Uterus (tissue), 2 donors: ENCODE measurements around the gene OR4K2.

Experiments used
- POLR2A ChIP-seq, 2 donors: fragments of 450-650 bp; IDR thresholded peaks; one replicate each; pipeline ENCODE4 v1.6.1; 2016; ENCODE audit warnings: antibody characterized with exemption in 2 of 2, mild to moderate bottlenecking in 1 of 2, moderate library complexity in 1 of 2
- TF ChIP-seq, protein P1 (sequence below), 4 experiments: fragments of 200-600 bp in 2 of 4; fragments of 450-650 bp in 2 of 4; sonication (generic) in 2 of 4; IDR thresholded peaks; one replicate each; pipeline ENCODE4 v1.5.1; 2016 to 2019; ENCODE audit warnings: antibody characterized with exemption in 4 of 4, mild to moderate bottlenecking in 2 of 4, moderate library complexity in 1 of 4

GRCh38 chr14:19917243-19917642 lies 42.3 kb downstream of the OR4K2 start:
- TF ChIP-seq, protein P1, sequence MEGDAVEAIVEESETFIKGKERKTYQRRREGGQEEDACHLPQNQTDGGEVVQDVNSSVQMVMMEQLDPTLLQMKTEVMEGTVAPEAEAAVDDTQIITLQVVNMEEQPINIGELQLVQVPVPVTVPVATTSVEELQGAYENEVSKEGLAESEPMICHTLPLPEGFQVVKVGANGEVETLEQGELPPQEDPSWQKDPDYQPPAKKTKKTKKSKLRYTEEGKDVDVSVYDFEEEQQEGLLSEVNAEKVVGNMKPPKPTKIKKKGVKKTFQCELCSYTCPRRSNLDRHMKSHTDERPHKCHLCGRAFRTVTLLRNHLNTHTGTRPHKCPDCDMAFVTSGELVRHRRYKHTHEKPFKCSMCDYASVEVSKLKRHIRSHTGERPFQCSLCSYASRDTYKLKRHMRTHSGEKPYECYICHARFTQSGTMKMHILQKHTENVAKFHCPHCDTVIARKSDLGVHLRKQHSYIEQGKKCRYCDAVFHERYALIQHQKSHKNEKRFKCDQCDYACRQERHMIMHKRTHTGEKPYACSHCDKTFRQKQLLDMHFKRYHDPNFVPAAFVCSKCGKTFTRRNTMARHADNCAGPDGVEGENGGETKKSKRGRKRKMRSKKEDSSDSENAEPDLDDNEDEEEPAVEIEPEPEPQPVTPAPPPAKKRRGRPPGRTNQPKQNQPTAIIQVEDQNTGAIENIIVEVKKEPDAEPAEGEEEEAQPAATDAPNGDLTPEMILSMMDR (IDR thresholded peaks at IDR 0.05) = no peak
- no peak for TF ChIP-seq POLR2A (IDR thresholded peaks at IDR 0.05)
